ENCODE data around the gene PGF.

The PGF gene

DNA sequence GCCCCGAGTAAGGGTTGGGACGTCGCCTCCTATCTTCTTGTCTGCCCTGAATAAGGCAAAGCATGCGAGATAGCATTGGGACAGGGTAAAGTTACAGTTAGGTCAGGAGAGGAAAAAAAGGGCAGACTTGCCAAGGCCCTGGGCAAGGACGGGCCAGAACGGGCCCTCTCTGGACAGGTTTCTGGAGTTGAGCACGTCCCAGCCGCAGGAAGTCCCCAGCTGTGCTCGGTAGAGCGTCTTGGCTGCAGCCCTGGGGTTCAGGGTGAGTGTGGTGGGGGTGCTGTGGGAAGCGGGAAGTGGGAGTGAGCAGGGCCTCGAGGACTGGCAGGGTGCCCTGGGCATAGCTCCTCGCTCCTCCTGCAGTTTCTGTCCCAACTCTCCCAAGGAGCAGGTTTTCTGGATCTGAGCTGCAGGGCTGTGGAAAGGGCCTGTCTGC, 37.7 kb downstream of the PGF start:
- DNase-seq, result no peak

GRCh38 chr14:74917178-74917543, 38.2 kb downstream of the PGF start:
- DNase-seq, result no peak

DNA sequence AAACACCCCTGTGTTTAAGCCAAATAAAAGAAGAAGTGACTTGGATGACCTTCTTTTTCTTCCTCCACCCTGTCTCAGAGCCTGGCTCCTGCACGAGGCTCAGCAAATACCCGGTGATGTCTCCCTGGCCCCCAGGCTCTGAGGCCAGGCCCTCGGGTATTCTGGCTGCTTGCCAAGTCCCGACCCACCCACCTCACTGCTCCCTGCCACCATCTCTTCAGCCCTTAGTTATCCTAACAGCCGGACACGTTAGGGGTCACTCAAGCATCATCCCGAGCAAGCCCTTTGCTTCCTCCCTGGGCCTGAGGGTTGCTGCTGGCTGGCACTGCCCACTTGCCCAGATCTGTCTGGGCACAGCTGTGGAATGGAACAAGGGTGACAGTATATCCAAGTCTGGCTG, 39.6 kb downstream of the PGF start:
- DNase-seq, result no peak

DNA sequence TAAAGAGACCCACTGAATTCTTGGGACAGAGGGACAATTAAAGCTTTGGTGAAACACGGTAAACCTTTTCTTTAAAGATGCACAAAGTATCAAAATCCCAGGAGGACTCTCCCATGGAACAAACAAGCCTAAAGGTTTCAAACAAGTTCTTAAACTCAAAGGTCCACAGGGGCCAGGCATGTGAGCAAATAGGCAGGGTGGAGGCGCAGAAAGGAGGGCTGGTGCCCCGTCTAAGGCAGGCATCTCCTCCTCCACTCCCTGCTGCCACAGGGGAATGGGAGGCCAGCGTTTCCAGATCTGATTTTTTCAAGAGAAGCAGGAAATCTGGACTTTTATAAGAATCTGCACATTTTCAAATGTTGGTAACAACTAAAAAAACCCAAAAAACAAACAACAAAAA, 40.0 kb downstream of the PGF start:
- no peak for DNase-seq

- no peak for DNase-seq
Measured at GRCh38 chr14:74913986-74914573, 41.3 kb downstream of the PGF start.

DNA sequence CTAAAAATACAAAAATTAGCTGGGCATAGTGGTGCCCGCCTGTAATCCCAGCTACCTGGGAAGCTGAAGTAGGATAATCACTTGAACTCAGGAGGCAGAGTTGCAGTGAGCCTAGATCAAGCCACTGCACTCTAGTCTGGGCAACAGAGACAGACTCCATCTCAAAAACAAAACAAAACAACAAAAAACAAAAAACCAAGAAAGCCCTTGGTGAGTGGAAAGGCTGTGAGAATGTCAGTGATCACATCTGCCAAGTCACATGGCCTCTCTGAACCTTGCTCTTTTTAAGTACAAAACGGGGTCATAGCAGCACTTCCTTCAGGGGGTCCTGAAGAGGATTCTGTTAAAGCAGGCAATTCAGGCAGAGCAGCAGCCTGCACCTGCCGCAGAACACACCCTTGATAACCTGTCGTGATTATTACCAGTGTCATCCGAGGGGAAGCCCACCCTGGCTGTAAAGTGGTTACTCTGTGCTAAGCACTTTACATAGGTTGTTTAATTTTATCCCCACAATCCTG, 41.9 kb downstream of the PGF start:
- DNase-seq, result no peak

DNA sequence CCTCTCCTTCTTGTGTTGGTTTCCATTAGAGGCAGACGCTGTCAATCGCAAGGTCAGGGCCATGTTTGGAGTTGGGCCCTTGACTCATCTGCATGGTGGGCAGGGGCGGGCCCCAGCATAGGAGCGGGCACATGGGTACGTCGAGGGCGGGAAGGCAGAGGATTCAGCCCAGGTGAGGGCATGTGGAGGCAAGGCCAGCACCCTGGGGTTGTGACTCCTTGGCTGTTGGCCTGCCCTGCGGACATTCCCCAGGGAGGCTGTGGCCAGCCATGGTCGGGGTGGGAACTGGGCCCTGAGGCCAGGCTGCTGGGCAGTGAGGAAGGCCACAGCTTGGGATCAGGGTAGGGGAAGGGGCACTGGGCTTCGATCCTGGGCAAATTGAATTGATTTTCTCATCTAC, 42.6 kb downstream of the PGF start:
- no peak for DNase-seq

- no peak for DNase-seq
Measured at GRCh38 chr14:74912111-74912510, 43.3 kb downstream of the PGF start.

DNA sequence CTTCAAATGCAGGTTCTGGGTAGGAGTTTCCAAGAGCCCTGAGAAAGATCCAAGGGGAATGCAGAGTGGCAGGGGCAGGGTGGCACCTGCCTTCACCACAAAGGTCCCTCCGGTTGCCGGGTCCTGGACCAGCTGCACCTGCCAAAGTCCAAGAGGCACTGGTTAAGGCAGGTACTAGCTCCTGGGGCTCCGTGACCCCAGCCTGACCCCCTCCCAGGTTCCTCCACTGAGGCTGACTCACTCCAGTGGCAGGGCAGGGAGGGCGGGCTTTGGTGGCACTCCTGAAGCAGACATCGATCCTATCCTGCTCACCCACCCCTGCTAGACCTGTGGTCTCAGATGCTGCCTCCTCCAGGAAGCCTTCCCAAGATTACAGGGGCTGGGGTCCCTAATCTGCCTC, 43.7 kb downstream of the PGF start:
- DNase-seq, result no peak

GRCh38 chr14:74911221-74911620, 44.2 kb downstream of the PGF start:
- DNase-seq, result no peak

- DNase-seq, result no peak
Measured at GRCh38 chr14:74910556-74910955, 44.8 kb downstream of the PGF start.

GRCh38 chr14:74909911-74910310, 45.5 kb downstream of the PGF start:
- DNase-seq, result no peak

- no peak for DNase-seq
Measured at GRCh38 chr14:74909501-74909900, 45.9 kb downstream of the PGF start.

DNA sequence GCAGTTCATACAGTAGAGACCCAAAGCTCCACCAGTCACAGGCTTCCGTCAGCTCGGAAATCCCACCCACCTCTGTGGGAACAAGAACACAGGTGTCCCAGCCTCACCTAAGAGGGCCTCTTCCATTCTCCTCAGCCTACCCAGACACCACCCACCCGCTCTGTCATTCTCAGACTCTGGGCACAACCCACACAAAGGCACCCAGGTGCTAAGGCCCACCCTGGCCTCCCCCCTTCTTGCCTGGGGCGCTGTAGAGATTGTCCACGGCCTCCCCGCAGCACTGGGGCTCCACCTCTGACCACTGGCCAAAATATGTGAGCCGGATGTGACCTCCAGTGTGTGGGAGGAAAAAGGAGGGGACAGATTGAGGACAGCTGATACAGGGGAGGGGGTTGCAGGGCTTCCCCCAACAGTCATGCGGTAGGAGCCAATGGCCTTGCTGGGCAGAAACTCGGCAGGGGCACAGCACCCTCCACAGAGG, 46.5 kb downstream of the PGF start:
- DNase-seq, result no peak

GRCh38 chr14:74907744-74908143, 47.7 kb downstream of the PGF start:
- DNase-seq, result no peak

- no peak for DNase-seq
Measured at GRCh38 chr14:74906925-74907521, 48.4 kb downstream of the PGF start.

GRCh38 chr14:74905595-74906142, 49.7 kb downstream of the PGF start:
- peak; percentile 32 for DNase-seq

DNA sequence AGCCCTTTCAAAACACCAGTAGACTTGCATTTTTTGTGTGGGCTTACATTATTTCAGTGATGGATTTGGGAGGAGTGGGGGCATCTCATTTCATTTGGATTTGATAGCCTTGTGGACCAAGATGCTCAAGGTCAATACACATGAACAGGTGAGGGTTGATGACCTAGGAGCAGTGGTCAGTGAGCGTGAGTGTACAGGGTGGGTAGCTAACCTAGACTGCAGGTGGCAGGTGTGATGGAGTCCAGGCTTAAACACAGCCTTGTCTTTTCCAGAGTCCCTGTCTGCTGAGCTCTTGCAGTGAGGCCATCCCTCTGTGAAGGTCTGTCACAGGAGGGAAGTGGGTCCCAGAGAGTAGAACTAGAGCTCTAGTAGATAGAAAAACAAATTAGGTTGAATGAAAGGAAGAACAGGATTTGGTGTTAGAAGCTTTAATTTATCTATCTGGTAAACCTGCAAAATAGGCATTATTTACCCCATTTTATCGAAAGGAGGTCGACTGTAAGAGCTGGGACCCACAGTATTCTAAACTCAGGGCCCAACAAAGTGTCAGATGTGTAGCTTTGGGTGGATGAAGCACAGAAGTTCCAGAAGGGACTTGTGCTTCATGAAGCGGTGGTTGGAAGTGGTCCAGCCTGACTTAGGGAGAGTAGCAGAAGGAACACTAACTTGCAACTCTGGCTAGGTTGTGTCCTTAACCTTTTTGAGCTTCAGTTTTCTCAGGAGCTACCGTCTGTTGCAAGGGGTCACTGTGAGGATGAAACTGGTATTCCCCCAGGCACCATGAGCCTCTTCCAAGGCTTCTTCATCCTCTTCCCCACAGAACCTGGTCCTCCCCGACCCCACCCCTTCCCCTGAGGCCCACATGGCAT, 50.5 kb downstream of the PGF start:
- no peak for DNase-seq

DNA sequence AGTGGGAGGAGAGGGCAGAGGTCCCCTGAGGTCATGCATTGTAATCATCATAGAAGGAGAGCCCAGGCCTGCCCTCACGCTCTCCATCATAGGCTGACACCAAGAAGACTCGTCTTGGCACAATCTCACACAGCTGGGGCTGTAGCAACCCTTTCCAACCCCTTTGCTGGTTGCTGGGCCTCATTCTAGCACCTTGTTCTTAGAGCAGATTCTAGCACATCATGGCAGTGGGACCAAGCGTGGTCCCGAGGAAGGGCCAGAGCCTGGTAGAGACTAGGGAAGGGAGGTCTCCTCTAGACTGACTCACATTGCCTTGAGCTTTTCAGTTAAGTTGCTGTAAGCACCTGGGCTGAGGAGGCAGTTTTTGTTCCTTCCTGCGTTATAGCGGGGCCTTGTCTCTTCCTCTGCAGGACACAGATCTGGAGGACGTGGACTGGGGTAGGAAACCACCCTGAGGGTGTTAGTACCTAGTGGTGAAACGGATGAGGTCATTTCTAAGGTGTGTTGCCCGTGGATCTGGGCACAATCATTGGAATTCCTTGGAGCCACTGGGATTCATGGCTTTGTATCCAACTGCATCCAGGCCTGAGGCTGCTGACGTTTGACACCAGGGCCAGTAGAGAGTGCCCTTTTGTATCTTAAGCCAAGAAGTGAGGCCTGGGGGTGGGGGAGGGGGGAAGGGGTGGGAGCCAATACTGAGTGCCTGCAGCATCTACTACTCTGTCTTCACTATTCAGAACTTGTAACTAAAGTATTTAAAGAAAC, 52.3 kb downstream of the PGF start:
- DNase-seq, result no peak

GRCh38 chr14:74898694-74899093, 56.7 kb downstream of the PGF start:
- DNase-seq, result no peak

- no peak for DNase-seq
Measured at GRCh38 chr14:74898083-74898482, 57.3 kb downstream of the PGF start.

DNA sequence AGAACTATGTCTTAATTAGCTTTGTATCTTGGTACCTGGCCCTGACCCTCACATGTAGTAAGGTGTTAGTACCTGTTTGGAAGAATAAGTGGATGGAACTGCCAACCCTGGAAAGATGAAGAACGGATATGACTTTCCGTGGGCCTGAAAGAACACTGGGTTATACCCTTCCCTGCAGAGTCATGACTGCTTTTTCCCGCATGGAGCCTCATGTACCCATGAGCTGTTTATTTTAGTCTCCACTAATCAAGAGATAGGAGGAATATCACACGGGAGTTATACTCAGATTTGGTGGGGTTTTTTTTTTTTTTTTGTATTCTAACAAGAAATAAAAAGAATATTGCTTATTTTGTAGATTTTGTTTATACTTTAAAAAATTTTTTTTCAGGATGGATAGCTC, 57.8 kb downstream of the PGF start:
- DNase-seq, result no peak

DNA sequence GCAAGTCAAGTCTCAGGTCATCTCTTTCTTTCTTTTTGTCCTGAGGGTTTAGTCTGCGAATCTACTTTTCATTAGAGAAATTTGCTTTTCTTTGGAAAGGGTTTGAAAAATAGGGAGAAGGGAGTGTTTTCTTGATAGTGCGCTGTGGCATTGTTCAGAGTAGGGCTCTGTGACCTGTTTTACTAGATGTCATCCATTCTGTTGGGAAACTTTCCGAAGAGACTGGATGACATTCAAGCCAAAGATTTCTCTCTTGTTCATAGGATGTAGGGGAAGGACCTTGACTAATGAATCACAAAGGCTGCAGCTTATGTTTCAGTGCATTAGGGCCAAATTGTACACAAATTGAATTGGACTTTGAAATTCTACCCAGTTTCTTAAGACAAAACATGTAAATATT, 59.0 kb downstream of the PGF start:
- no peak for DNase-seq
